H1 (cell line): ENCODE measurements around the gene OR52W1. TPM values are rescaled to one million over a fixed set of nuclear protein-coding genes. Genes with fewer than 3 reads are reported as not detected.

Source experiments
- CTCF ChIA-PET: fragments of 300-600 bp; sonication (Branson Sonifier 250); formaldehyde crosslinking; loops from one replicate; lab custom pipeline; 2021; ENCODE audit not compliant: partially characterized antibody; lab: Charles Lee
- POLR2A ChIA-PET: fragments of 300-600 bp; sonication (Branson Sonifier 250); formaldehyde crosslinking; loops from one replicate; lab custom pipeline; 2021; ENCODE audit warnings: inconsistent platforms; ENCODE audit not compliant: partially characterized antibody; lab: Charles Lee
- DNase-seq, 2 experiments: peaks; one replicate each; pipeline versions ENCODE4 v3.0.0 to v3.0.0-alpha.2; 2010 to 2022; ENCODE audit warnings: low spot score in 2 of 2, low read depth in 1 of 2, mixed read lengths in 1 of 2
- FAIRE-seq: peaks from 2 replicates; lab custom pipeline; 2011; peaks lifted over from hg19 to GRCh38; lab: Jason Lieb, UNC
- H2AFZ ChIP-seq: 2 replicates; pipeline ENCODE4 v1.8.1; 2012; ENCODE audit warnings: low read length, inconsistent platforms
- H2AK5ac ChIP-seq: 2 replicates; pipeline ENCODE4 v1.6.1; 2013; ENCODE audit warnings: low read depth, low read length
- H2BK120ac ChIP-seq: replicated peaks from 2 replicates; pipeline ENCODE3; 2013; ENCODE audit warnings: low read depth, low read length, inconsistent platforms
- H2BK12ac ChIP-seq: 2 replicates; pipeline ENCODE4 v1.6.1; 2013; ENCODE audit warnings: low read depth, low read length
- H2BK15ac ChIP-seq: 2 replicates; pipeline ENCODE4 v1.6.1; 2013; ENCODE audit warnings: low read length
- H2BK20ac ChIP-seq: 2 replicates; pipeline ENCODE4 v1.6.1; 2013; ENCODE audit warnings: low read length
- H2BK5ac ChIP-seq: 2 replicates; pipeline ENCODE4 v1.6.1; 2013; ENCODE audit warnings: low read depth, low read length
- H3K14ac ChIP-seq: 2 replicates; pipeline ENCODE4 v1.6.1; 2013; ENCODE audit warnings: inconsistent platforms; ENCODE audit not compliant: insufficient read length
- H3K18ac ChIP-seq: 2 replicates; pipeline ENCODE4 v1.6.1; 2013; ENCODE audit warnings: low read length; ENCODE audit errors: extremely low read depth
- H3K23ac ChIP-seq: 2 replicates; pipeline ENCODE4 v1.6.1; 2013; ENCODE audit warnings: inconsistent platforms; ENCODE audit not compliant: insufficient read length
- H3K23me2 ChIP-seq: 2 replicates; pipeline ENCODE4 v1.6.1; 2013; ENCODE audit warnings: low read depth, low read length
- H3K27ac ChIP-seq: 2 replicates; pipeline ENCODE4 v1.6.1; 2011; ENCODE audit warnings: low read depth, low read length, inconsistent platforms
- H3K27me3 ChIP-seq, 4 experiments: replicated peaks in 1 of 4; 1 replicate in 1 of 4; 2 replicates in 3 of 4; pipeline versions ENCODE4 v1.6.1 to v1.8.1; 2011 to 2013; ENCODE audit warnings: low read length in 3 of 4, mild to moderate bottlenecking in 3 of 4, inconsistent platforms in 2 of 4, mixed read lengths in 2 of 4, moderate library complexity in 1 of 4; ENCODE audit not compliant: control insufficient read depth in 3 of 4, insufficient read depth in 3 of 4; ENCODE audit errors: extremely low read depth in 1 of 4
- H3K36me3 ChIP-seq, 4 experiments: 2 replicates each; pipeline versions ENCODE4 v1.6.1 to v1.8.1; 2011 to 2013; ENCODE audit warnings: mild to moderate bottlenecking in 4 of 4, low read length in 3 of 4, moderate library complexity in 2 of 4, control low read depth in 1 of 4, inconsistent platforms in 1 of 4; ENCODE audit not compliant: insufficient read depth in 4 of 4, control insufficient read depth in 2 of 4
- H3K4ac ChIP-seq: replicated peaks from 2 replicates; pipeline ENCODE3; 2013; ENCODE audit warnings: low read length, low read depth, mixed read lengths, inconsistent platforms; ENCODE audit not compliant: insufficient read length
- H3K4me1 ChIP-seq, 4 experiments: replicated peaks in 1 of 4; 1 replicate in 1 of 4; 2 replicates in 3 of 4; pipeline versions ENCODE4 v1.6.1 to v1.8.1; 2011 to 2013; ENCODE audit warnings: low read length in 3 of 4, inconsistent platforms in 2 of 4, mixed read lengths in 1 of 4; ENCODE audit not compliant: insufficient read depth in 4 of 4, control insufficient read depth in 3 of 4
- H3K4me2 ChIP-seq, 2 experiments: 2 replicates each; pipeline versions ENCODE4 v1.6.1 to v1.8.1; 2011 to 2013; ENCODE audit warnings: low read depth in 2 of 2, low read length in 2 of 2, control low read depth in 1 of 2, inconsistent platforms in 1 of 2, mild to moderate bottlenecking in 1 of 2; ENCODE audit not compliant: insufficient read depth in 1 of 2
- H3K4me3 ChIP-seq, 4 experiments: fragments of 200-600, 300-600 bp in 1 of 4; sonication (generic), shearing (Covaris generic), sonication (Bioruptor Twin) in 1 of 4; 2 replicates each; pipeline versions ENCODE4 v1.5.1 to v1.8.1; 2011 to 2016; ENCODE audit warnings: low read length in 4 of 4, low read depth in 3 of 4, control low read depth in 2 of 4, inconsistent platforms in 2 of 4, mild to moderate bottlenecking in 2 of 4, mixed read lengths in 1 of 4, moderate library complexity in 1 of 4; ENCODE audit not compliant: insufficient read depth in 2 of 4; ENCODE audit errors: extremely low read depth in 1 of 4
- H3K56ac ChIP-seq: replicated peaks from 2 replicates; pipeline ENCODE3; 2013; ENCODE audit warnings: low read depth, mild to moderate bottlenecking, mixed read lengths, low read length, inconsistent platforms; ENCODE audit not compliant: insufficient read length
- H3K79me1 ChIP-seq: 2 replicates; pipeline ENCODE4 v1.6.1; 2013; ENCODE audit warnings: low read depth, low read length, control low read depth
- H3K79me2 ChIP-seq, 2 experiments: 2 replicates each; pipeline versions ENCODE4 v1.6.1 to v1.8.1; 2012 to 2013; ENCODE audit warnings: low read length in 2 of 2, mild to moderate bottlenecking in 2 of 2, inconsistent platforms in 1 of 2; ENCODE audit not compliant: insufficient read depth in 2 of 2, control insufficient read depth in 1 of 2
- H3K9ac ChIP-seq, 4 experiments: replicated peaks in 1 of 4; 1 replicate in 1 of 4; 2 replicates in 3 of 4; pipeline versions ENCODE4 v1.6.1 to v1.8.1; 2011 to 2013; ENCODE audit warnings: low read depth in 3 of 4, low read length in 3 of 4, control low read depth in 2 of 4, mild to moderate bottlenecking in 2 of 4, moderate library complexity in 2 of 4, inconsistent platforms in 1 of 4; ENCODE audit errors: extremely low read depth in 1 of 4
- H3K9me3 ChIP-seq, 2 experiments: 2 replicates each; pipeline versions ENCODE4 v1.6.1 to v1.8.1; 2012 to 2013; ENCODE audit warnings: mild to moderate bottlenecking in 2 of 2, moderate library complexity in 2 of 2, control low read depth in 1 of 2, inconsistent platforms in 1 of 2, low read depth in 1 of 2, low read length in 1 of 2, mixed read lengths in 1 of 2; ENCODE audit not compliant: insufficient read depth in 2 of 2
- H4K20me1 ChIP-seq, 2 experiments: replicated peaks in 1 of 2; 2 replicates each; pipeline versions ENCODE3 to v1.8.1; 2011 to 2013; ENCODE audit warnings: inconsistent platforms in 2 of 2, low read length in 2 of 2, mild to moderate bottlenecking in 1 of 2; ENCODE audit not compliant: insufficient read depth in 2 of 2, control insufficient read depth in 1 of 2
- H4K5ac ChIP-seq: 2 replicates; pipeline ENCODE4 v1.6.1; 2013; ENCODE audit warnings: low read length, low read depth, mixed read lengths, inconsistent platforms; ENCODE audit not compliant: insufficient read length
- H4K8ac ChIP-seq: 2 replicates; pipeline ENCODE4 v1.8.0; 2013; ENCODE audit warnings: mild to moderate bottlenecking, moderate library complexity, low read length, inconsistent platforms; ENCODE audit not compliant: insufficient read depth; ENCODE audit errors: extremely low read depth
- H4K91ac ChIP-seq: replicated peaks from 2 replicates; pipeline ENCODE3; 2013; ENCODE audit warnings: low read length, mixed read lengths, inconsistent platforms; ENCODE audit not compliant: insufficient read length
- BCL11A ChIP-seq, 2 experiments: IDR thresholded peaks; one replicate each; pipeline ENCODE4 v1.6.1; 2011; ENCODE audit warnings: low read depth in 2 of 2, low read length in 2 of 2, mild to moderate bottlenecking in 2 of 2
- JUND ChIP-seq: IDR thresholded peaks from 2 replicates; pipeline ENCODE4 v1.6.1; 2011; ENCODE audit warnings: mild to moderate bottlenecking, improper control_type of control experiment, low read length
- POLR2A ChIP-seq, 2 experiments: IDR thresholded peaks; 1 replicate in 1 of 2; 2 replicates in 1 of 2; pipeline ENCODE4 v1.6.1; 2011; ENCODE audit warnings: low read depth in 2 of 2, low read length in 2 of 2, mild to moderate bottlenecking in 2 of 2; ENCODE audit errors: control extremely low read depth in 1 of 2
- SAP30 ChIP-seq: fragments of 300-600 bp; sonication (generic); IDR thresholded peaks from 2 replicates; pipeline ENCODE4 v1.7.1; 2012; ENCODE audit warnings: low read length, moderate library complexity, mild to moderate bottlenecking, inconsistent platforms; ENCODE audit not compliant: insufficient read depth, insufficient replicate concordance
- WGBS, 2 experiments: shearing (Covaris generic) in 1 of 2; methylation state at CpG; one replicate each; pipeline versions ENCODE4 v1.1.6 to v1.1.7; 2013 to 2015; ENCODE audit warnings: low lambda C conversion rate in 2 of 2, mixed read lengths in 2 of 2, inconsistent platforms in 1 of 2, low coverage in 1 of 2, missing lambda C conversion rate in 1 of 2; ENCODE audit not compliant: insufficient replicate concordance in 2 of 2, insufficient coverage in 1 of 2, insufficient read length in 1 of 2; ENCODE audit errors: extremely low coverage in 1 of 2, missing lambda C conversion rate in 1 of 2; 5-methylcytosine and 5-hydroxymethylcytosine counted together
- polyA plus RNA-seq, 7 experiments: library from polyadenylated mRNA; depleted of rRNA in 3 of 7; stranded (reverse) in 5 of 7; unstranded in 2 of 7; fragments of >200 nt in 5 of 7; fragments of 200-250 nt in 2 of 7; gene quantifications; 1 replicate in 5 of 7; 2 replicates in 1 of 7; 4 replicates in 1 of 7; pipeline versions ENCODE4 v1.2.1 to v1.2.3, GENCODE V29; 2011 to 2013; ENCODE audit warnings: missing spikeins in 2 of 7, mixed read lengths in 2 of 7
- total RNA-seq: library from RNA; stranded (reverse); fragmentation: NEBNext Ultra II Directional; extraction: Animal tissue kit (Norgen Biotek cat#: 25700); gene quantifications from 2 replicates; pipeline ENCODE4 v1.2.1, GENCODE V29; 2021

The OR52W1 gene
- total and polyA plus RNA-seq, 2 of the 8 experiments (the other 6 are each of a cell fraction or from before 2014, with no cell fraction given): not detected

- Histone ChIP-seq H3K79me1 (peaks cover 5% of the 10 kb centered on the region; the same call in 1 of the 2 replicates), H3K36me3 (no peaks in the 10 kb centered on the region), H3K79me2 (peaks cover 3 to 74% of the 10 kb centered on the region in 2 experiments; a peak in 3 of 4 replicates), H3K23me2 (peaks cover 5% of the 10 kb centered on the region), H3K4me2 (no peak overlapping the region), H2BK120ac (no peak overlapping the region), H4K5ac (no peak overlapping the region), H2BK15ac (no peak overlapping the region), H4K91ac (no peak overlapping the region), H2AFZ (no peak overlapping the region), H3K4ac (no peak overlapping the region), H2BK20ac (no peak overlapping the region), H3K56ac (no peak overlapping the region), H3K27ac (no peak overlapping the region), H3K23ac (no peak overlapping the region), H3K18ac (no peak overlapping the region), H3K14ac (no peak overlapping the region), H2BK5ac (no peak overlapping the region), H2BK12ac (no peak overlapping the region), H3K27me3 (no peaks in the 10 kb centered on the region), H4K20me1 (peaks cover 2 to 7% of the 10 kb centered on the region in 2 experiments), H3K9me3 (no peaks in the 10 kb centered on the region), H3K4me3 (no peak overlapping the region), H2AK5ac (no peak overlapping the region), H4K8ac (no peak overlapping the region), H3K9ac (no peak overlapping the region), H3K4me1 (peaks cover 0 to 5% (median 2%) of the 10 kb centered on the region in 4 experiments; a peak in 2 of 7 replicates)
- TF ChIP-seq BCL11A (IDR thresholded peaks at IDR 0.05; ENCODE audit: low read depth in 2 of 2, low read length in 2 of 2) (no peak), POLR2A (IDR thresholded peaks at IDR 0.05; ENCODE audit: control extremely low read depth in 1 of 2, low read depth in 2 of 2, low read length in 2 of 2) (no peak), SAP30 (no peak), JUND (no peak)
- ChIA-PET CTCF (interaction anchor here (1.2 to 1.9 kb wide), 6 partner anchors 15 to 133 kb away, joined by 3 to 14 read pairs (median 4); no protein-coding TSS in a partner anchor), POLR2A (no interaction called here)
- 64% methylated on average over 2 of the region's 2 CpGs; no CpG with 5 or more reads in 1 of the 2 experiments for WGBS, 2 experiments
- FAIRE-seq: no peak
- DNase-seq: no peak
Measured at GRCh38 chr11:6229911-6230310, 30.9 kb downstream of the OR52W1 start.
